ENCODE results near the gene RARB.

The RARB gene

GRCh38 chr3:25554376-25554775 lies 126.3 kb downstream of the RARB start:
- Histone ChIP-seq H3K4me3 (ENCODE audit: low read length) (no peak overlapping the region), H3K9me3 (ENCODE audit: insufficient read depth, low read length) (no peaks in the 10 kb centered on the region), H3K9ac (ENCODE audit: low read length) (no peak overlapping the region), H4K20me1 (ENCODE audit: insufficient read depth, low read length) (no peaks in the 10 kb centered on the region), H3K4me2 (ENCODE audit: low read length) (no peak overlapping the region), H3K79me2 (ENCODE audit: low read length) (no peaks in the 10 kb centered on the region), H2AFZ (ENCODE audit: low read depth, low read length) (no peak overlapping the region), H3K27ac (ENCODE audit: low read length) (no peak overlapping the region), H3K4me1 (ENCODE audit: low read length) (no peaks in the 10 kb centered on the region), H3K36me3 (replicated peaks; ENCODE audit: low read depth, low read length) (no peaks in the 10 kb centered on the region), H3K27me3 (ENCODE audit: low read depth, low read length) (peaks cover 5% of the 10 kb centered on the region; the same call in 1 of the 2 replicates)
- TF ChIP-seq CTCF (IDR thresholded peaks at IDR 0.05; ENCODE audit: low read depth, low read length), result no peak
- TF ChIP-seq EZH2phosphoT487 (IDR thresholded peaks at IDR 0.05; ENCODE audit: low read depth), result no peak

- no peaks in the 10 kb centered on the region for H4K20me1 ChIP-seq (ENCODE audit: insufficient read depth, low read length)
- no peak overlapping the region for H3K27ac ChIP-seq (ENCODE audit: low read length)
- H3K4me1 ChIP-seq (ENCODE audit: low read length), result no peaks in the 10 kb centered on the region
- H2AFZ ChIP-seq (ENCODE audit: low read depth, low read length), result no peak overlapping the region
- no peaks in the 10 kb centered on the region for H3K79me2 ChIP-seq (ENCODE audit: low read length)
- H3K9ac ChIP-seq (ENCODE audit: low read length), result no peak overlapping the region
- H3K27me3 ChIP-seq (ENCODE audit: low read depth, low read length), result peaks cover 9% of the 10 kb centered on the region; the same call in 1 of the 2 replicates
- no peak overlapping the region for H3K4me3 ChIP-seq (ENCODE audit: low read length)
- no peaks in the 10 kb centered on the region for H3K36me3 ChIP-seq (replicated peaks; ENCODE audit: low read depth, low read length)
- TF ChIP-seq CTCF (IDR thresholded peaks at IDR 0.05; ENCODE audit: low read depth, low read length) (no peak), EZH2phosphoT487 (IDR thresholded peaks at IDR 0.05; ENCODE audit: low read depth) (no peak)
- H3K4me2 ChIP-seq (ENCODE audit: low read length), result no peak overlapping the region
- H3K9me3 ChIP-seq (ENCODE audit: insufficient read depth, low read length), result no peaks in the 10 kb centered on the region
Observed at GRCh38 chr3:25555695-25556437, 127.8 kb downstream of the RARB start.

GRCh38 chr3:25556447-25556846 lies 128.4 kb downstream of the RARB start:
- H3K9ac ChIP-seq (ENCODE audit: low read length), result no peak overlapping the region
- TF ChIP-seq CTCF (IDR thresholded peaks at IDR 0.05; ENCODE audit: low read depth, low read length) (0 out of 2 replicates have a peak, but pooled peaks have one; percentile 12), EZH2phosphoT487 (IDR thresholded peaks at IDR 0.05; ENCODE audit: low read depth) (no peak)
- no peaks in the 10 kb centered on the region for H3K79me2 ChIP-seq (ENCODE audit: low read length)
- H4K20me1 ChIP-seq (ENCODE audit: insufficient read depth, low read length), result no peaks in the 10 kb centered on the region
- H3K9me3 ChIP-seq (ENCODE audit: insufficient read depth, low read length), result no peaks in the 10 kb centered on the region
- H3K36me3 ChIP-seq (replicated peaks; ENCODE audit: low read depth, low read length), result no peaks in the 10 kb centered on the region
- H3K27ac ChIP-seq (ENCODE audit: low read length), result no peak overlapping the region
- H3K27me3 ChIP-seq (ENCODE audit: low read depth, low read length), result peaks cover 9% of the 10 kb centered on the region; the same call in 1 of the 2 replicates
- H3K4me3 ChIP-seq (ENCODE audit: low read length), result no peak overlapping the region
- no peaks in the 10 kb centered on the region for H3K4me1 ChIP-seq (ENCODE audit: low read length)
- no peak overlapping the region for H3K4me2 ChIP-seq (ENCODE audit: low read length)
- H2AFZ ChIP-seq (ENCODE audit: low read depth, low read length), result no peak overlapping the region

GRCh38 chr3:25557694-25558093 lies 129.6 kb downstream of the RARB start:
- H2AFZ ChIP-seq (ENCODE audit: low read depth, low read length), result no peak overlapping the region
- H4K20me1 ChIP-seq (ENCODE audit: insufficient read depth, low read length), result no peaks in the 10 kb centered on the region
- TF ChIP-seq EZH2phosphoT487 (IDR thresholded peaks at IDR 0.05; ENCODE audit: low read depth), result no peak
- TF ChIP-seq CTCF (IDR thresholded peaks at IDR 0.05; ENCODE audit: low read depth, low read length), result no peak
- H3K9ac ChIP-seq (ENCODE audit: low read length), result no peak overlapping the region
- H3K36me3 ChIP-seq (replicated peaks; ENCODE audit: low read depth, low read length), result no peaks in the 10 kb centered on the region
- H3K27ac ChIP-seq (ENCODE audit: low read length), result no peak overlapping the region
- no peaks in the 10 kb centered on the region for H3K79me2 ChIP-seq (ENCODE audit: low read length)
- peaks cover 9% of the 10 kb centered on the region; the same call in 1 of the 2 replicates for H3K27me3 ChIP-seq (ENCODE audit: low read depth, low read length)
- no peaks in the 10 kb centered on the region for H3K9me3 ChIP-seq (ENCODE audit: insufficient read depth, low read length)
- H3K4me1 ChIP-seq (ENCODE audit: low read length), result no peaks in the 10 kb centered on the region
- H3K4me3 ChIP-seq (ENCODE audit: low read length), result no peak overlapping the region
- no peak overlapping the region for H3K4me2 ChIP-seq (ENCODE audit: low read length)
